NCI-H774 (cell line): ENCODE results near the gene AKAP6.

Source experiments
- DNase-seq: peaks from one replicate; lab custom pipeline; 2025; lab: John Stamatoyannopoulos, UW

Gene AKAP6

GRCh38 chr14:32675433-32675832 is 346.3 kb downstream of the AKAP6 start:
- DNase-seq, result no peak

- no peak for DNase-seq
These were observed 348.2 kb downstream of the AKAP6 start for GRCh38 chr14:32677129-32677780.

GRCh38 chr14:32678088-32678487 is 349.0 kb downstream of the AKAP6 start:
- DNase-seq, result no peak

- peak; percentile 39 for DNase-seq
These were observed 351.0 kb downstream of the AKAP6 start for GRCh38 chr14:32679927-32680612.

GRCh38 chr14:32681598-32681997 is 352.5 kb downstream of the AKAP6 start:
- no peak for DNase-seq

GRCh38 chr14:32682214-32682613 is 353.1 kb downstream of the AKAP6 start:
- DNase-seq, result no peak

- DNase-seq, result no peak
These were observed 354.6 kb downstream of the AKAP6 start for GRCh38 chr14:32683679-32684078.

- DNase-seq, result no peak
These were observed 359.8 kb downstream of the AKAP6 start for GRCh38 chr14:32688941-32689340.

GRCh38 chr14:32692441-32692840 is 363.3 kb downstream of the AKAP6 start:
- DNase-seq, result no peak

GRCh38 chr14:32693114-32693513 is 364.0 kb downstream of the AKAP6 start:
- DNase-seq, result no peak

GRCh38 chr14:32694795-32695449 is 365.8 kb downstream of the AKAP6 start:
- peak; percentile 77 for DNase-seq

GRCh38 chr14:32696325-32697091 is 367.4 kb downstream of the AKAP6 start:
- DNase-seq, result no peak

GRCh38 chr14:32697114-32697513 is 368.0 kb downstream of the AKAP6 start:
- no peak for DNase-seq

GRCh38 chr14:32697704-32698103 is 368.6 kb downstream of the AKAP6 start:
- no peak for DNase-seq

GRCh38 chr14:32698831-32699230 is 369.7 kb downstream of the AKAP6 start:
- no peak for DNase-seq

GRCh38 chr14:32701475-32701874 is 372.4 kb downstream of the AKAP6 start:
- no peak for DNase-seq

GRCh38 chr14:32702088-32702487 is 373.0 kb downstream of the AKAP6 start:
- DNase-seq, result no peak

GRCh38 chr14:32702562-32702961 is 373.5 kb downstream of the AKAP6 start:
- DNase-seq, result no peak

- no peak for DNase-seq
These were observed 374.1 kb downstream of the AKAP6 start for GRCh38 chr14:32703183-32703621.

- no peak for DNase-seq
These were observed 377.8 kb downstream of the AKAP6 start for GRCh38 chr14:32706721-32707519.

GRCh38 chr14:32707742-32708500 is 378.8 kb downstream of the AKAP6 start:
- no peak for DNase-seq
